Endothelial cell of umbilical vein (primary cell): ENCODE results near the gene MCF2L. TPM values are rescaled to one million over a fixed set of nuclear protein-coding genes. Genes with fewer than 3 reads are reported as not detected.

Experiments used
- BruUV-seq: library from RNA; stranded (reverse); fragments of 400-500 nt; replicated peaks from 2 replicates; lab custom pipeline; 2021; lab: Mats Ljungman, UMichigan
- CTCF ChIA-PET: fragments of 300-600, 350-600 bp; sonication (Branson Sonifier 250); formaldehyde crosslinking; loops from one replicate; lab custom pipeline; 2021; ENCODE audit warnings: antibody characterized with exemption, inconsistent platforms; lab: Charles Lee
- POLR2A ChIA-PET: fragments of 300-600, 350-600 bp; sonication (Branson Sonifier 250); formaldehyde crosslinking; loops from one replicate; lab custom pipeline; 2021; ENCODE audit warnings: antibody characterized with exemption, inconsistent platforms; lab: Charles Lee
- DNase-seq: peaks from one replicate; pipeline ENCODE4 v3.0.0-alpha.2; 2011; ENCODE audit warnings: low read depth, low spot score
- FAIRE-seq: peaks from 2 replicates; lab custom pipeline; 2011; peaks lifted over from hg19 to GRCh38; lab: Jason Lieb, UNC
- H2AFZ ChIP-seq: 2 replicates; pipeline ENCODE4 v1.6.0; 2012; ENCODE audit warnings: low read depth, low read length, control low read depth, inconsistent platforms
- H3K27ac ChIP-seq: 2 replicates; pipeline ENCODE4 v1.5.1; 2011; ENCODE audit warnings: low read depth, mild to moderate bottlenecking, control low read depth, low read length, moderate library complexity; ENCODE audit not compliant: insufficient read depth
- H3K27me3 ChIP-seq, 2 experiments: 2 replicates each; pipeline versions ENCODE4 v1.6.0 to v1.6.1; 2011; ENCODE audit warnings: low read length in 2 of 2, mixed read lengths in 1 of 2; ENCODE audit not compliant: control insufficient read depth in 2 of 2, insufficient read depth in 2 of 2
- H3K36me3 ChIP-seq, 2 experiments: 2 replicates in 1 of 2; 3 replicates in 1 of 2; pipeline ENCODE4 v1.5.1; 2011; ENCODE audit warnings: low read length in 2 of 2, mild to moderate bottlenecking in 1 of 2, moderate library complexity in 1 of 2; ENCODE audit not compliant: control insufficient read depth in 2 of 2, insufficient read depth in 2 of 2; ENCODE audit errors: extremely low read depth in 1 of 2
- H3K4me1 ChIP-seq: 3 replicates; pipeline ENCODE4 v1.5.1; 2011; ENCODE audit warnings: mild to moderate bottlenecking, low read length; ENCODE audit not compliant: control insufficient read depth, insufficient read depth; ENCODE audit errors: extremely low read depth
- H3K4me2 ChIP-seq: 2 replicates; pipeline ENCODE4 v1.6.1; 2011; ENCODE audit warnings: low read length, control low read depth, mixed read lengths; ENCODE audit not compliant: insufficient read depth
- H3K4me3 ChIP-seq, 3 experiments: fragments of 200-600 bp in 1 of 3; sonication (generic), shearing (Covaris generic) in 1 of 3; replicated peaks in 1 of 3; 2 replicates each; pipeline ENCODE4 v1.5.1; 2011 to 2016; ENCODE audit warnings: control low read depth in 3 of 3, low read length in 3 of 3, mild to moderate bottlenecking in 2 of 3, inconsistent platforms in 1 of 3, low read depth in 1 of 3, moderate library complexity in 1 of 3; ENCODE audit not compliant: insufficient read depth in 1 of 3
- H3K79me2 ChIP-seq: 2 replicates; pipeline ENCODE4 v1.6.0; 2012; ENCODE audit warnings: low read length, inconsistent platforms; ENCODE audit not compliant: control insufficient read depth, insufficient read depth
- H3K9ac ChIP-seq: replicated peaks from 2 replicates; pipeline ENCODE3; 2011; ENCODE audit warnings: low read length, control low read depth; ENCODE audit not compliant: insufficient read depth; ENCODE audit errors: extremely low read depth
- H3K9me1 ChIP-seq: replicated peaks from 3 replicates; pipeline ENCODE4 v1.6.0; 2011; ENCODE audit warnings: mild to moderate bottlenecking, low read length; ENCODE audit not compliant: control insufficient read depth, insufficient read depth; ENCODE audit errors: extremely low read depth
- H3K9me3 ChIP-seq: replicated peaks from 2 replicates; pipeline ENCODE4 v1.5.1; 2012; ENCODE audit warnings: low read length, inconsistent platforms; ENCODE audit not compliant: control insufficient read depth, insufficient read depth
- H4K20me1 ChIP-seq: replicated peaks from 2 replicates; pipeline ENCODE3; 2011; ENCODE audit warnings: mild to moderate bottlenecking, low read length; ENCODE audit not compliant: control insufficient read depth, insufficient read depth; ENCODE audit errors: extremely low read depth
- CTCF ChIP-seq, 2 donors: IDR thresholded peaks; 1 replicate in 1 of 2; 2 replicates in 1 of 2; pipeline ENCODE4 v1.5.1; 2011; ENCODE audit warnings: low read length in 2 of 2, mild to moderate bottlenecking in 2 of 2, moderate library complexity in 2 of 2, control low read depth in 1 of 2, inconsistent platforms in 1 of 2, low read depth in 1 of 2; ENCODE audit not compliant: insufficient read depth in 1 of 2; ENCODE audit errors: extremely low read depth in 1 of 2
- GATA2 ChIP-seq: IDR thresholded peaks from 2 replicates; pipeline ENCODE4 v1.7.0; 2011; ENCODE audit warnings: low read depth, mild to moderate bottlenecking, moderate library complexity, mixed read lengths, low read length; ENCODE audit not compliant: insufficient read length, insufficient read depth
- JUN ChIP-seq: IDR thresholded peaks from 2 replicates; pipeline ENCODE4 v1.6.1; 2011; ENCODE audit warnings: borderline replicate concordance, low read depth; ENCODE audit not compliant: insufficient read length, insufficient read depth
- MYC ChIP-seq: IDR thresholded peaks from one replicate; pipeline ENCODE4 v1.6.1; 2011; ENCODE audit warnings: mild to moderate bottlenecking, low read depth, low read length
- POLR2AphosphoS5 ChIP-seq: IDR thresholded peaks from 2 replicates; pipeline ENCODE4 v1.6.1; 2012; ENCODE audit warnings: low read depth, mild to moderate bottlenecking, control low read depth, low read length, moderate library complexity; ENCODE audit not compliant: insufficient read depth
- dilution Hi-C: fragments of 300-500 bp; cut with MboI; formaldehyde crosslinking; loops from one replicate; pipeline ENCODE4 v1.15.0; 2019; ENCODE audit warnings: low sequenced_read_pairs; ENCODE audit not compliant: extremely low pct_ligation_motif_present
- intact Hi-C: fragments of 100-400 bp; cut with micrococcal nuclease; formaldehyde crosslinking; loops from one replicate; pipeline ENCODE4 v1.10.0; 2022
- polyA plus RNA-seq, 4 experiments: library from polyadenylated mRNA; depleted of rRNA in 3 of 4; stranded (reverse) in 3 of 4; unstranded in 1 of 4; fragments of >200 nt; gene quantifications; 2 replicates each; pipeline versions ENCODE4 v1.2.1 to v1.2.3, GENCODE V29; 2011 to 2012; ENCODE audit warnings: missing spikeins in 1 of 4
- total RNA-seq: library from RNA; stranded (reverse); gene quantifications from 2 replicates; pipeline ENCODE4 v1.2.3, GENCODE V29; 2021
- TF ChIP-seq, protein P1 (sequence below): IDR thresholded peaks from 2 replicates; pipeline ENCODE4 v1.6.1; 2011; ENCODE audit not compliant: insufficient read depth, insufficient read length

The MCF2L gene
- total and polyA plus RNA-seq, 2 donors (not counting 3 experiments of a cell fraction or from before 2014, with no cell fraction given), result 0.33 to 0.58 TPM

DNA sequence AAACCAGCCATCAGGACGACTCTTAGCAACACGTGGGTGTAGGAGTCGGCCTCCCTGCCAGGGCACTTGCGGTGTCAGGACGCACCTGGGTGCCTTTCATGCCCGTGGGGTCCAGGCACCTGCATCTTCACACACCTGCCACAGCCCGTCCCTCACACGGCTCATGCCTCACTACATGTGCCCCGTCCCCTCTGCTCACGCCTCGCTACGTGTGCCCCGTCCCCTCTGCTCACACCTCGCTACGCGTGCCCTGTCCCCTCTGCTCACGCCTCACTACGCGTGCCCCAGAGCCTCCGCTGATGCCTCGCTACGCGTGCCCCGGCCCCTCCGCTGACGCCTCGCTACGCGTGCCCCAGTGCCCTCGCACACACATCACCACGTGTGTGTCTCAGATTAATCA lies 78.6 kb downstream of the MCF2L start:
- Histone ChIP-seq H3K9ac (no peak overlapping the region), H2AFZ (no peak overlapping the region), H3K4me2 (no peak overlapping the region), H3K9me1 (no peaks in the 10 kb centered on the region), H4K20me1 (no peaks in the 10 kb centered on the region), H3K4me3 (no peak overlapping the region), H3K27ac (no peak overlapping the region), H3K9me3 (no peaks in the 10 kb centered on the region), H3K36me3 (no peaks in the 10 kb centered on the region), H3K27me3 (no peaks in the 10 kb centered on the region), H3K4me1 (no peaks in the 10 kb centered on the region), H3K79me2 (no peaks in the 10 kb centered on the region)
- TF ChIP-seq, protein P1, sequence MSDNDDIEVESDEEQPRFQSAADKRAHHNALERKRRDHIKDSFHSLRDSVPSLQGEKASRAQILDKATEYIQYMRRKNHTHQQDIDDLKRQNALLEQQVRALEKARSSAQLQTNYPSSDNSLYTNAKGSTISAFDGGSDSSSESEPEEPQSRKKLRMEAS, result no peak
- TF ChIP-seq MYC (no peak), POLR2AphosphoS5 (no peak), CTCF (IDR thresholded peaks at IDR 0.05; ENCODE audit: extremely low read depth in 1 of 2, insufficient read depth in 1 of 2, low read depth in 1 of 2, low read length in 2 of 2) (no peak), GATA2 (no peak), JUN (no peak)
- DNase-seq (no peak), FAIRE-seq (no peak)
- no TSS peak for BruUV-seq
- dilution Hi-C loops (no loop called here), intact Hi-C loops (no loop called here)
- ChIA-PET POLR2A (no interaction called here), CTCF (no interaction called here)
